DMS53 treated with DMSO at 0.1 percent for 48 hours (cell line): ENCODE data around the gene RBM15B.
"Not testable (repeated sequence)": the region's sequence is repeated elsewhere in the genome, so short reads cannot be mapped to it uniquely, and the experiment has no call there.

Experiments
- DNase-seq: peaks from one replicate; lab custom pipeline; 2025; ENCODE audit not compliant: unreplicated experiment; lab: John Stamatoyannopoulos, UW

Gene RBM15B

DNA sequence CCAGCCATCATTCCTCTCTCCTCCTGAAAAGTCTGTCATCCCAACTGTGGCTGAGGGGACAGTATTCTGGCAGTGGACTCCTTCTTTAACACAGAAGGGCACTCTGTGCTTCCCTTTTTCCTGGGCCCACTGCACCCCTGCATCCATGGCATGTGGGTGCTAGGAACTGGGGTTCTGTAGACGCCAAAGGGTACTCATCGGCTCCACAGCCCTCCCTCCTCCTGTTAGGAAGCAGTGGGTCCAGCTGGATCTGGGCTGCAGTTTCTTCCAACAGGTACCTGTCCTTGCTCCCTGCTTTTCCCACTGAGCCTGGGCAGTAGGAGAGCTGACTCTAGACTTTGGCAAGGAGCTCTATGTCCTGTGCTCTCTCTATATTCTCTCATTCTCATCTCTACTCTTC, 12.4 kb upstream of the RBM15B start:
- no peak for DNase-seq

DNA sequence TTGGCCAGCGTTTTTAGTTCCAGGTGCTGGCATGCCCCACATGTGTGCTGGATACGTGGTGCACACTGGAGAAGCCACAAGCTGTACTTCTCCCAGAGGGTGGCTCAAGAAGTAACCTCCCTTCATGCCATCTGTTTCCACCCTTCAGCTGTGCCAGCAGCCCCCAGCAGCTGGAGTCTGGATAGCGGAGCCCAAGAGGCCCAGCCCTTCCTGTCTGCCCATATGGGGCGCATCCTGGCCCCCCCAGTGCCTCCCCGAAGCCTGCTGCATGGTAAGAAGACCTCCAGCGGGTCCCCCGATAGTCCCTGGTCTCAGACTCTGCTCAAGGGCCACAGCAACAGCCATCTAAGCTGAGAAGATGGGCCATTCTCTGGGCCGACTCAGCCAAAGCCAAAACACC, 11.8 kb upstream of the RBM15B start:
- no peak for DNase-seq

DNA sequence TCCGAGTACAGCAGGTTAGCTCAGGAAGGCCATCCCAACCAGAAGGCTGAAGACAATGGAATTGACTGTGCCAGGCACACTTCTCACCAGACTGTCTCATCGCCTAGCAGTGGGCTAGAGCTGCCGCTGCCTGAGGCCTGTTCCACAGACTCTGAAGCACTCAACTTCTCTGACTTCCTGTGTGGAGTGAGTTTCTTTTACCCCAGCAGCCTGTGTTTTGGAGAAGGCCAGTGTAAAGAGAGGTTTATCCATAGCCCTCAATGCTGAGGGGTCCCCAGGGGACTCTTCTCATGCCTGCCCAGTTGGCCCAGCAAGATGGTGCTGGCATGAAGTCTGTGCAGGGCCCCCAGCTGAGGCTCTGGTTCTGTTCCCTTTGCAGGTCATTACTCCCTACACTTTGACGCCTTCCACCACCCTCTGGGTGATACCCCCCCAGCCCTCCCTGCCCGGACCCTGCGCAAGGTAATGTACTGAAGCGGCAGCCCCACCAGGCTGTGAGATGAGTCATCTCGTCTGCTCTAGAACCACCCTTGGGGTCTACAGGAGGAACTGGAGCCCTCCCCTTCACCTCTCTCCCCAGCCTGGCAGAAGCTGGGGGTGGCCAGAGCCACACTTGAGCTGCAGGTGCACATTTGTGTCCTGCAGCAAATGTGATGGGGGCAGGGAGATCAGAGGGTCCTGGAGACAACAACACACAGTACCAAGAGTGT, 11.2 kb upstream of the RBM15B start:
- DNase-seq, result no peak

DNA sequence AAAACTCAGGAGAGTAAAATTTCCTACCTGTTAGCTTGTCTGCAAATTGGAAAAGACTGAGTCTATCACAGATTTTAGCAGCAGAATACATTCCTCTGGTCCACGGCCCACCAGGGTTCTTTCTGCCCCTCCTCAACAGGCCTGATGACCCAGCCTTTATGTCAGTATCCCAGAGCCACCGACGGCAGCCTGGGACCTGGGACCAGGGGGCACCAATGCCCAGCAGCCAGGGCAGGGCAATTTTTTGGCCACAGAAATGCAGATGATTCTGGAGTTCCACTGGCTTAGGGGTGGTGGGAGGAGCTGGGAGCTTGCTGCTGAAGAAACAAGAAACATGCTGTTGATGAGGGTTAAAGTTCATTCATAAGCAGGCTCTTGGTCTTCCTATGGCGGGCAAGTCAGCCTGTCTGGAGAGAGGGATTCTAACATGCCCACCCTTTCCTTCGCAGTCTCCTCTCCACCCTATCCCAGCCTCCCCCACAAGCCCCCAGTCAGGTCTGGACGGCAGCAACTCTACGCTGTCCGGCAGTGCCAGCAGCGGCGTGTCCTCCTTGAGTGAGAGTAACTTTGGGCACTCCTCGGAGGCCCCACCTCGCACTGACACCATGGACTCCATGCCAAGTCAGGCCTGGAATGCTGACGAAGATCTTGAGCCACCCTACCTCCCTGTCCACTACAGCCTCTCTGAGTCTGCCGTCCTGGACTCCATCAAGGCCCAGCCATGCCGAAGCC, 10.3 kb upstream of the RBM15B start:
- no peak for DNase-seq

DNA sequence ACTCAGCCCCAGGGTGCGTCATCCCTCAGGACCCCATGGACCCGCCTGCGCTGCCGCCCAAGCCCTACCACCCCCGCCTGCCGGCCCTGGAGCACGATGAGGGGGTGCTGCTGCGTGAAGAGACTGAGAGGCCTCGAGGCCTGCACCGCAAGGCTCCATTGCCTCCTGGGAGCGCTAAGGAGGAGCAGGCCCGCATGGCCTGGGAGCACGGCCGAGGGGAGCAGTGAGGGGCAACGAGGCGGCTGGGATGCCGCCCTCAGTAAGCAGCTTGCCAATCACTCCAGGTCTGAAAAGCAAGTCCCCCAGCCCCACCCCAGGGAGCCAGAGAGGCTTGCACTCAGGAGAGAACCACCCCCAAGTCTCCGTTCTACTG, 9.8 kb upstream of the RBM15B start:
- no peak for DNase-seq

DNA sequence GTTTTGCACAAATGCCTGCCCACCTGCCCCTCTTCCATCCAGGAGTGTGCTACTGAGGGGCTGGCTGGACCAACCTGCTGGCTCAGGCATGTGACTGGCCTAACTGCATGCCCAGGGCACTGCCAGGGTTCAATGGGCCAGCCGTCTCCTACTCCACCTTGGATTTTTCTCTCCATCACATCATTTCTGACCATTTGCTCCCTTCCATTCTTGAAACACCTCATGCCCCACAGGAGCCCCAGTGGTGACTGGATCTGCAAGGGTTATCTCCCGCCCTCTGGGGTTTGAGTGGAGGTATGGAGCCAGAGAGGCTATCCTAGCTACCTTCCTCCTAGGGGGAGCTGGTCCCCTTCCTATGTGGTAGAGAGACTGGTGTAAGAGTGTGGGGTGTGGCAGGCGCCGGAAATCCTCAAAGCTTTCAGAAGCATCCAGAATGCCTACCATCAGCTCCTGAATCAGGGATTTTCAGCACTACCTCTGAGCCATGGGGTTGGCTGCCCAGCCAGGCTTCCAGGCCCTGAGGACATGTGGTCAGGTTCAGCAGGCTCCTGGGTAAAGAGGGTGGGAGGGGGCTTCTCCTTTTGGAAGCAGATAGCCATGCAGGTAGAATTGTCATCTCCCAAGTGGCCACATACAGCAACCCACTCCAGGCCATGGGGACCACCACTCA, 8.9 kb upstream of the RBM15B start:
- no peak for DNase-seq

DNA sequence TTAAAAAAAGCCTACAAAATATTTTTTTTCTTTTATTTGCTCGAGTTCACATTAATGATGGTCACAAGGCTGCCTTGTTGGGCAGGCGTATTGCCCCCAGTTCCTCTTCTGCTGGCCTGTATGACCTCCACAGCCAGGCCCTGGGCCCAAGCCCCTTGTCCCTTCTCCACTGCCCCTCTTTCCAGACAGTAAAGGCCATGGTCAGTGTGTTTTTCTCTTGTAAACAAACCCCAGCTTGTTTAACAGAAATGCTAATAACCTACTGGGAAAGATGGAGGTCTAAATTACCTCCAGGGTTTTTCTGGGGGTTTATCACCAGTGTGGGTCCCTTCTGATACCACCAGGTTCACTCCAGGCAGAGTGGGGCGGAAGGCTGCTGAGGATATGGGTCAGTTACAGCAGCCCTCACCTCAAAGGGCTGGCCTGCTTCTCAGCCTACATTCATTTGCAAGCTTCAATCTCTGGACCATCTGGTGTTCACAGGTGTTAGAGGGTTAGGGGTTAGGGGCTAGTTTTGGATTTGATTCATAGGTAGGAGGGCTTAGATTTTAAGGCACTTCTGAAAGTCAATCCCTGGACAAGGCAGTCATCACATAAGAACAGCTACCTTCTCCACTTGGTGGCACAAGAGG, 8.0 kb upstream of the RBM15B start:
- no peak for DNase-seq

DNA sequence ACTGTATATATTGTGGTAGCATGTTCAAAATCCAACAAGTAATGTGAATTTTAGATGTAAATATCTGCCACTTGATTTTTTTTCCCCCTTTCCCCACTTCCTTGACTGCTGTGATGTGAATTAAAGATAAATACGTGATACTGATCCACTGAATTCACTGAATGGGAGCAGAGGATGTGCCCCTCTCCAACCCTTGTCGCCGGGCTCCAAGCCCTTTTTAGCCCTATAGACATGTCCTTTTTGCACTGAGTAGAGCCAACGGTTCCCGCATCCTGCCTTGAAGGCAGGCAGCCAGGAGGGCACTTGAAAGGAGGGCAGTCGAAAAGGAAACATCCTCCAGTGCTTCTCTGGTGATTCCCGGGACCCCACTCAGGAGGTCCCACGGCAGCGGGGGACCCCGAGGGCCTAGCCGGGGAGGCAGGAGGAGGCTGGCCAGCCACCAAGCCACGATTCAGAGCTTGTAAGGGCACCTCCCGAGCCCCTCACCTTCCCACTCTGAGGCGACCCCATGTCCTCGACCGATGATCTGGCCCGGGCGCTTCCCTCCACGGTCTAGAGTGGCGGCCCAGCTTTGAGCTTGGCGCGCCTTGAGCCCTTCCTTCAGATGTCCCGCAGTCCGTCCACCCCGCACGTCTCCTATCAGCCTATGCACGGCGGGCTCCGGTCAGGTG, 6.9 kb upstream of the RBM15B start:
- no peak for DNase-seq

DNA sequence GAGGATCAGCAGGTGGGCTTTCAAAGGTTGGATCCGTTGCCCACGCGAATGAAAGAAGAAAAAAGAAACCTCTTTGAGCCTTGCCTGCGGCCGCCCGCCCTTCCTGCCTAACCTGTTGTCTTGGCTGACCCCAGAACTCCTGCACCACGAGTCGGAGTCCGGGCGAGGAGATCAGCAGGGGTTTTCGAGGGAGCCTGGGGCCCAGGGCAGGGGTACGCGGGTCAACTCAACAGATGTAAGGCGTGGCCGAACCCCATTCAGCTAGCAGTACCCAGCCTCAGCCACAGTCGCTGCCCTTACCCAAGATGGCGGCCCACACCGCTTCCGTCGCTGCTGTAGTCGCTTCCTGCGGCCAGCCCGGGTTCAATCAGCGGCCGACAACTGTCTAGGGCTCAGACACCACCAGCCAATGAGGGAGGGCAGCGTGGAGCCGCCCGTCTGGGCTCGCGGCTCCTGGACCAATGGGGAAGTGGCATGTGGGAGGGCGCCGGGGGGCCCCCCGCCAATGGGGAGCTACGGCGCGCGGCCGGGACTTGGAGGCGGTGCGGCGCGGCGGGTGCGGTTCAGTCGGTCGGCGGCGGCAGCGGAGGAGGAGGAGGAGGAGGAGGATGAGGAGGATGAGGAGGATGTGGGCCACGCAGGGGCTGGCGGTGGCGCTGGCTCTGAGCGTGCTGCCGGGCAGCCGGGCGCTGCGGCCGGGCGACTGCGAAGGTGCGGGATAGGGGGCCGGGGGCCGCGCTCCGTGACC, 6.2 kb upstream of the RBM15B start, which contains the start of gene MANF:
Gene MANF, plus strand, starts transcription at position 566 of the 748 bp plus-strand sequence. Its CDS starts 52 bp downstream, at position 618.
- DNase-seq, result peak; percentile 71

DNA sequence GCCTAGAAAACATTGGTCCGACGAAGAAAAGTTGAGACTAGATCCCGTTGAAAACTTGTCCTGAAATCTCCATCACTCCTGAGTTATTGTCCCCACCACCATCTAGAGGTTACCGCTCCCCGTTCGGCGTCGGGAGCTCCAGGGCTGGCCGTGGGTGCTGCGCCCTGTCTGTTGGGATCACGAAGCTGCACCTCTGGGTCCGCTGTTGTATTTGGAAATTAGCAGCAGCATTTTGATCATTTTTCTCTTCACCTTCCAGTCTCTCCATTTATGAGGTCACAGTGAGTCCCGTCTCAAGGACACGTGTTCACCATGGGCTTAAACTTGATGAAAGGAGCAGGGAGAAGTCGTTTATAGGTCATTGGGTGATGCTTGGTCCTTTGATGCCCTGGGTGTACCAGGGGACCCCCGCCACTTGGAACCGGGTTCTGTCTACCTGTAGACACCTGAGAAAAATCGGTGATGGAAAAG, 5.4 kb upstream of the RBM15B start:
- DNase-seq, result no peak

DNA sequence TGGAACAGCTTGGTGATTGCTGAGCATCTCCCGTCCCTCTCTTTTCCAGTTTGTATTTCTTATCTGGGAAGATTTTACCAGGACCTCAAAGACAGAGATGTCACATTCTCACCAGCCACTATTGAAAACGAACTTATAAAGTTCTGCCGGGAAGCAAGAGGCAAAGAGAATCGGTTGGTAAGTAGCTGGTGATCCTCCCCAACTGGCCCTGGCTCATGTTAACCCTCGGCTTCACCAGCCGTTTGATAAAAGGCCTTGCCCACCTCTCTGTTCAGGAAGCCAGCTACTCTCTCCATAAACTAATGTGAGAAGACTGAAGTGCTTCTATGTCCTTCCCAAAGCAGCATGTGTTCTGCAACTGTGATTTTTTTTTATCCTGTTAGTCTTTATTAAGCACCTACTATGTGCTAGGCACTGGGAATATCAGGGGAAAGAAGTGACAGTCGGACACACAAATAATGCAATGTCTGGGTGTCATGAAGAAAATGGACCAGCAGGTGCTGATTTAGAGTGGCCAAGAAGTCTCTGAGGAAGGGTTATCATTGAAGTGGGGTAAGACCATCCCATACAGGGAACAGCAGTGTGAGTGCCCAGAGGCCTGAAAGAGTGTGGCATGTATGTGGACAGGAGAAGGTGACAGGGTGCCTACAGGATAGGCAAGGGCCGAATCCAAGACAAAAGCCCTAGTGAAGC, 4.8 kb upstream of the RBM15B start:
- no peak for DNase-seq

DNA sequence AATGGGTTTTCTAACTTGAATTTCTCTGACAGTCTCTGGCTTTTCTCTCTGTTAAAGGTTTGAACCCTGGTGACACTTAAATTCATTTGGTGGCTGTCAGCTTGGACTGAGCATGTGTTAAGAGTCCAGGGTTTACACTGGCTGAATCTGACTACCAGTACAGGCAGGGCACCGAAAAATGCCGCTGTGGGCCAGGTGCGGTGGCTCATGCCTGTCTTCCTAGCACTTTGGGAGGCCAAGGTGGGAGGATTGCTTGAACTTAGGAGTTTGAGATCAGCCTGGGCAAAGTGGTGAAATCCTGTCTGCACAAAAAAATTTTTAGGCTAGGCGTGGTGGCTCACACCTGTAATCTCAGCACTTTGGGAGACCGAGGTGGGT, 4.2 kb upstream of the RBM15B start:
- no peak for DNase-seq

DNA sequence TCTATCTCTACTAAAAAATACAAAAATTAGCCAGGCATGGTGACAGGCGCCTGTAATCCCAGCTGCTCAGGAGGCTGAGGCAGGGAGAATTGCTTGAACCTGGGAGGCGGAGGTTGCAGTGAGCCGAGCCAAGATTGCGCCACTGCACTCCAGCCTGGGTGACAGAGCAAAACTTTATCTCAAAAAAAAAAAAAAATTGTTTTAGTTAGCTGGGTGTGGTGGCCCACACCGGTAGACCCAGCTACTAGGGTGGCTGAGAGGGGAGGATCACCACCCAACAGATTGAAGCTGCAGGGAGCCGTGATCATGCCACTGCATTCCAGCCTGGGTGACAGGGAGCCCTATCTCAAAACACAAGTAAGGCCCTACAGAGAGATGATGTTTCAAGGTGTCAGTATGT, 3.8 kb upstream of the RBM15B start:
- not testable (repeated sequence) for DNase-seq

DNA sequence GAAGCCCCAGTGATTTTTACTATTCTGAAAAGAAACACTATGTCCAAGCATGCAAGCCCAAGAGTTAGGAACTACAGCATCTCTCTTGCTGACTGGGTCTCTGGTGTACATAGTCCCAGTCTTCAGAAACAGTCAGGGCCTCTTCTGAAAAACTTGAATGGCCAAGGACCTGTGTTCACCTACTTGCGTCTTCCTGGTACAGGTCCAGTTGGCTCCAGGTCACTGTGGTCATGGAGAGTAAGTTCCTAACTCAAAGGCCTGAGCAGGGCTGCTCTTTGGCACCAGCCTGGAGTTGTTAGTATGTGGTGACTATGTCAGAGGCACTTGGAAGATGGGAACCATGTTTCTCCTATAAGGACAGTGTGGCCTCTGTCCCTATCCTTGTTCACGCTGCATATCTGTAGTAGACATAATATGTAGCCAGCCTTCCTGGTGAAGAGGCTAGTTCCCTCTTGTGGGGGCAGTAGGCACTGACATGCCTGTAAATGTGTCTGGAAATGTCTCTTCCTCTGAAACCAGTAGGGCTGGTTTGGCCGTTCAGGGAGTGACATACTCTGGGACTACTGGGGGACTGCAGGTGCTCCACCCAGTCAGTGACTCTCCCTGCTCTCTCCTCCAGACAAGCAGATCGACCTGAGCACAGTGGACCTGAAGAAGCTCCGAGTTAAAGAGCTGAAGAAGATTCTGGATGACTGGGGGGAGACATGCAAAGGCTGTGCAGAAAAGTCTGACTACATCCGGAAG, 2.6 kb upstream of the RBM15B start:
- no peak for DNase-seq

DNA sequence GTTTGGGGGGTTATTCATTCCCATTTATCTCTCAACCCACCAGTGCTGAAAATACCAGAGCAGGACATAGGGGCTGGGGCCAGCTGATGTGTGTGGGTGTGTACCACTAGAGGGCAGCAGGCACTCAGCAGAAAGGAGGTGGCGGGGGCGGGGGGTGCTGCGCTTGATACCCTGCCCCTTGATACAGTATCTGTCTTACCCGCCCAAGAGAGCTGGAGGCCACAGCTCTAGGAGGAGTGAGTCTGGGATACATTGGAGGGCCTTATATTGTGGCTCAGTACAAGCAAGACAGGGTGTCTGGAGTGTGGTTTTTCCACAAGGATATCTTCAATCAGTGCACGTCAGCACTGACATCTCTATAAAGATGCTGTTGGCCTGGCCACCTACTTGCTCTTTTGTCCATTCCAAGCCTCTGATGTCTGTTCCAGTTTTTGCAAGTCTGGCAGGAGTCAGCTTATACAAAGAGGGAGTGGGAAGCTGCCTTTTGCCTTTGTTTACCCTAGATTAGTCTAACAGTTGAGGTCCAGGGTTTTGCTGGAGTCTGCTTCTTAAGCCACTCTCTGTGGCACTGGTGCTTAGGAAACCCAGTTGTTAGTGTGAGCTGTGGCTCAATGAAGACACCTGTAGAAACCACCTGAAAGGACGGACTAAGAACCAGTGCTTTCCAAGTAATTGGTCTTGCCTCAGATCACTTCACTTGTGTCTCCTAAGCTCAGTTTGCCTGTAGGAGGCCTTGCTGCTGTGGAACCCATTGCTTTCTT, 1.5 kb upstream of the RBM15B start:
- DNase-seq, result no peak

DNA sequence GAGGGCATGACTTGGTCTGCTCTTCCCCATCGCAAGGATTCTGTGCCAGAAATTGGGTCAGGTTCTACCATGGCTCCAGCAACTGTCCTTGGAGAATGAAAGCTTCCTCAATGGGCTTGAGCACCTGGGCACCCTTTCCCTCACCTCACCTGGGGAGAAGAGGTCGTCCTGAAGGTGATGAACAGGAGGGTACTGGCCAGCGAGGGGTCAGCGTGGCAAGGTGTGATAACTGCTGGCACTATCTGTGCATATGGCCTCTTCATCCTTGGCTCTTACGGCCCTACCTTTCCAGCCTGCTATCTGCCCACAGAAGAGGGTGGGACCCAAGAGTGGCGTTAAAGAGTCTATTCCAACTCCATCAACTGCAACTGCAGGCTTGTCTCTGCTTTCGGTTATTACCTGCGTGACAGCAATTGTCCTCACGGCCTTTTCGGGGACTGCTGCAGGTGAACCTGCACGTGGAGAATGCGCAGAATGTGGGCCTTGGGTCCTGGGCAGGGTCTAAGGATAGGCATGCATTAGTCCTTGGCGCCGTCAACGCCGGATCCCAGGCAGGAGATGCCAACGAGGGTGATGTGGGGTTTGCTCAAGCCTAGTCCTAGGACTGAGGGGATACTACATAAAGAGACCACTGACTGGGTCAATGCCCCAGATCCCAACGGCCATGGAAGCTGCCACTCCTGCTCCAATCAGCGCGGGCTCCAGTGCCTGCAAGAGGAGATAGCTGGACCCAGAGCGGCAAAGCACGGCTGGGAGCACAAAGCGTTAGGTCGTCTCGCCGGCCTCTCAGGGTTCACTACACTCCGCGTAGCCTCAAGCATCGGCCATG, 625 bp upstream of the RBM15B start:
- DNase-seq, result no peak

DNA sequence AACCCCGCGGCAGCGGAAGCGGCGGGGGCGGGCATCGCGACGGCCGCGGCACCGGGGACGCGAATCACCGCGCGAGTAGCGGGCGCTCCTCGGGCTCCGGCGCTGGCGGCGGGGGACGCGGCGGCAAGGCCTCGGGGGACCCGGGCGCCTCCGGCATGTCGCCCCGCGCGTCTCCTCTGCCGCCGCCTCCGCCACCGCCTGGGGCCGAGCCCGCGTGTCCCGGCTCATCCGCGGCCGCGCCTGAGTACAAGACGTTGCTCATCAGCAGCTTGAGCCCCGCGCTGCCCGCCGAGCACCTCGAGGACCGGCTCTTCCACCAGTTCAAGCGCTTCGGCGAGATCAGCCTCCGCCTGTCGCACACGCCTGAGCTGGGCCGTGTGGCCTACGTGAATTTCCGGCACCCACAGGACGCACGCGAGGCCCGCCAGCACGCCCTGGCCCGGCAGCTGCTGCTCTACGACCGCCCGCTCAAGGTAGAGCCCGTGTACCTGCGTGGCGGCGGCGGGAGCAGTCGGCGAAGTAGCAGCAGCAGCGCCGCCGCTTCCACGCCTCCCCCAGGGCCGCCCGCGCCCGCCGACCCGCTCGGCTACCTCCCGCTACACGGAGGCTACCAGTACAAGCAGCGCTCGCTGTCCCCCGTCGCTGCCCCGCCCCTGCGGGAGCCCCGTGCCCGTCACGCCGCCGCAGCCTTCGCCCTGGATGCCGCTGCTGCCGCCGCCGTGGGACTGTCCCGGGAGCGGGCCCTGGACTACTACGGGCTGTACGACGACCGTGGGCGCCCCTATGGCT, 675 bp downstream of the RBM15B start:
- DNase-seq, result no peak
